H1 (cell line): ENCODE results near the gene ACY1. TPM values are rescaled to one million over a fixed set of nuclear protein-coding genes. Genes with fewer than 3 reads are reported as not detected.

Experiments
- BCL11A ChIP-seq, 2 experiments: IDR thresholded peaks; one replicate each; pipeline ENCODE4 v1.6.1; 2011; ENCODE audit warnings: low read depth in 2 of 2, low read length in 2 of 2, mild to moderate bottlenecking in 2 of 2
- BRCA1 ChIP-seq: IDR thresholded peaks from 2 replicates; pipeline ENCODE4 v1.6.1; 2012; ENCODE audit warnings: low read depth, low read length, improper control_type of control experiment
- JUN ChIP-seq: IDR thresholded peaks from 2 replicates; pipeline ENCODE4 v1.6.1; 2011; ENCODE audit warnings: low read depth, mild to moderate bottlenecking, improper control_type of control experiment, low read length
- SAP30 ChIP-seq: fragments of 300-600 bp; sonication (generic); IDR thresholded peaks from 2 replicates; pipeline ENCODE4 v1.7.1; 2012; ENCODE audit warnings: low read length, moderate library complexity, mild to moderate bottlenecking, inconsistent platforms; ENCODE audit not compliant: insufficient read depth, insufficient replicate concordance
- TAF7 ChIP-seq: optimal IDR thresholded peaks from 2 replicates; pipeline ENCODE3; 2011; ENCODE audit warnings: low read depth, mild to moderate bottlenecking, inconsistent platforms, low read length, moderate library complexity, borderline replicate concordance
- polyA plus RNA-seq, 7 experiments: library from polyadenylated mRNA; depleted of rRNA in 3 of 7; stranded (reverse) in 5 of 7; unstranded in 2 of 7; fragments of >200 nt in 5 of 7; fragments of 200-250 nt in 2 of 7; gene quantifications; 1 replicate in 5 of 7; 2 replicates in 1 of 7; 4 replicates in 1 of 7; pipeline versions ENCODE4 v1.2.1 to v1.2.3, GENCODE V29; 2011 to 2013; ENCODE audit warnings: missing spikeins in 2 of 7, mixed read lengths in 2 of 7
- total RNA-seq: library from RNA; stranded (reverse); fragmentation: NEBNext Ultra II Directional; extraction: Animal tissue kit (Norgen Biotek cat#: 25700); gene quantifications from 2 replicates; pipeline ENCODE4 v1.2.1, GENCODE V29; 2021
- TF ChIP-seq, protein P1 (sequence below): IDR thresholded peaks from 2 replicates; pipeline ENCODE4 v1.6.1; 2011; ENCODE audit warnings: low read length, improper control_type of control experiment

ACY1 gene
- total and polyA plus RNA-seq, 2 of the 8 experiments (the other 6 are each of a cell fraction or from before 2014, with no cell fraction given), result 48.3 to 113 TPM

GRCh38 chr3:52029053-52029452 is 45.7 kb downstream of the ACY1 start (continued):
- TF ChIP-seq SAP30, result no peak
- TF ChIP-seq JUN, result no peak
- TF ChIP-seq, protein P1, sequence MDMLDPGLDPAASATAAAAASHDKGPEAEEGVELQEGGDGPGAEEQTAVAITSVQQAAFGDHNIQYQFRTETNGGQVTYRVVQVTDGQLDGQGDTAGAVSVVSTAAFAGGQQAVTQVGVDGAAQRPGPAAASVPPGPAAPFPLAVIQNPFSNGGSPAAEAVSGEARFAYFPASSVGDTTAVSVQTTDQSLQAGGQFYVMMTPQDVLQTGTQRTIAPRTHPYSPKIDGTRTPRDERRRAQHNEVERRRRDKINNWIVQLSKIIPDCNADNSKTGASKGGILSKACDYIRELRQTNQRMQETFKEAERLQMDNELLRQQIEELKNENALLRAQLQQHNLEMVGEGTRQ, result no peak
- no peak for TF ChIP-seq BRCA1
- no peak for TF ChIP-seq TAF7
- TF ChIP-seq BCL11A (IDR thresholded peaks at IDR 0.05; ENCODE audit: low read depth in 2 of 2, low read length in 2 of 2), result no peak
- TF ChIP-seq, all 59 proteins: peak for 0
